Liver (tissue), 9 donors: Measurements from ENCODE around the gene FARSB. TPM values are rescaled to one million over a fixed set of nuclear protein-coding genes. Genes with fewer than 3 reads are reported as not detected.
"Not testable (repeated sequence)": the region's sequence is repeated elsewhere in the genome, so short reads cannot be mapped to it uniquely, and the experiment has no call there.

ENCODE experiments used
- DNase-seq: peaks from one replicate; pipeline ENCODE4 v3.0.0-alpha.2; 2017; ENCODE audit warnings: low spot score
- H3K27ac ChIP-seq, 2 donors: one replicate each; pipeline ENCODE4 v1.7.0; 2013; ENCODE audit warnings: inconsistent platforms in 2 of 2, low read length in 2 of 2, control low read depth in 1 of 2, low read depth in 1 of 2, mild to moderate bottlenecking in 1 of 2
- H3K27me3 ChIP-seq, 4 donors: one replicate each; pipeline versions ENCODE4 v1.6.1 to v1.7.0; 2013; ENCODE audit warnings: low read length in 3 of 4, inconsistent platforms in 1 of 4, mild to moderate bottlenecking in 1 of 4, moderate library complexity in 1 of 4; ENCODE audit not compliant: control insufficient read depth in 4 of 4, insufficient read depth in 4 of 4
- H3K36me3 ChIP-seq, 4 donors: one replicate each; pipeline versions ENCODE4 v1.6.1 to v1.7.0; 2013; ENCODE audit warnings: low read length in 3 of 4, mild to moderate bottlenecking in 3 of 4, low read depth in 1 of 4, moderate library complexity in 1 of 4; ENCODE audit not compliant: control insufficient read depth in 4 of 4, insufficient read depth in 3 of 4
- H3K4me1 ChIP-seq, 4 donors: one replicate each; pipeline versions ENCODE4 v1.6.1 to v1.7.0; 2013; ENCODE audit warnings: low read length in 3 of 4, mild to moderate bottlenecking in 3 of 4, moderate library complexity in 1 of 4; ENCODE audit not compliant: control insufficient read depth in 4 of 4, insufficient read depth in 4 of 4
- H3K4me3 ChIP-seq, 3 donors: one replicate each; pipeline versions ENCODE4 v1.6.1 to v1.7.0; 2013; ENCODE audit warnings: low read length in 3 of 3, control low read depth in 1 of 3, low read depth in 1 of 3, mild to moderate bottlenecking in 1 of 3
- H3K9ac ChIP-seq, 2 donors: one replicate each; pipeline ENCODE4 v1.7.0; 2013; ENCODE audit warnings: low read length in 2 of 2, mild to moderate bottlenecking in 2 of 2, moderate library complexity in 2 of 2, control low read depth in 1 of 2, low read depth in 1 of 2
- H3K9me3 ChIP-seq, 4 donors: one replicate each; pipeline versions ENCODE4 v1.6.1 to v1.7.0; 2013; ENCODE audit warnings: low read length in 3 of 4; ENCODE audit not compliant: control insufficient read depth in 4 of 4
- ATF3 ChIP-seq: IDR thresholded peaks from 2 replicates; pipeline ENCODE4 v1.6.1; 2016; ENCODE audit warnings: antibody characterized with exemption
- FOXA1 ChIP-seq: IDR thresholded peaks from 2 replicates; pipeline ENCODE4 v1.6.1; 2016; ENCODE audit warnings: antibody characterized with exemption
- FOXA2 ChIP-seq: IDR thresholded peaks from 2 replicates; pipeline ENCODE4 v1.6.1; 2016; ENCODE audit warnings: antibody characterized with exemption
- HNF4A ChIP-seq, 2 donors: conservative IDR thresholded peaks; 2 replicates each; pipeline ENCODE4 v1.6.1; 2016; ENCODE audit warnings: antibody characterized with exemption in 2 of 2, mild to moderate bottlenecking in 2 of 2
- HNF4G ChIP-seq: IDR thresholded peaks from 2 replicates; pipeline ENCODE4 v1.6.1; 2016; ENCODE audit warnings: antibody characterized with exemption
- JUND ChIP-seq, 2 donors: IDR thresholded peaks; 2 replicates each; pipeline ENCODE4 v1.6.1; 2016; ENCODE audit warnings: antibody characterized with exemption in 2 of 2
- NR2F2 ChIP-seq: IDR thresholded peaks from 2 replicates; pipeline ENCODE4 v1.6.1; 2016; ENCODE audit warnings: antibody characterized with exemption
- RAD21 ChIP-seq, 2 donors: IDR thresholded peaks; 2 replicates each; pipeline ENCODE4 v1.6.1; 2016; ENCODE audit warnings: antibody characterized with exemption in 2 of 2, mild to moderate bottlenecking in 2 of 2
- RXRA ChIP-seq, 2 donors: IDR thresholded peaks; 2 replicates each; pipeline ENCODE4 v1.6.1; 2017 to 2018; ENCODE audit warnings: antibody characterized with exemption in 2 of 2, mild to moderate bottlenecking in 1 of 2
- SP1 ChIP-seq: IDR thresholded peaks from 2 replicates; pipeline ENCODE4 v1.6.1; 2018; ENCODE audit warnings: antibody characterized with exemption, mild to moderate bottlenecking
- TAF1 ChIP-seq: conservative IDR thresholded peaks from 2 replicates; pipeline ENCODE4 v1.6.1; 2016; ENCODE audit warnings: antibody characterized with exemption, mild to moderate bottlenecking
- YY1 ChIP-seq: IDR thresholded peaks from 2 replicates; pipeline ENCODE4 v1.6.1; 2016; ENCODE audit warnings: antibody characterized with exemption, mild to moderate bottlenecking
- WGBS: extraction: QIAGEN DNeasy Blood & Tissue Kit; methylation state at CpG from one replicate; pipeline ENCODE4 v1.1.7; 2013; 5-methylcytosine and 5-hydroxymethylcytosine counted together
- polyA plus RNA-seq, 2 donors: library from polyadenylated mRNA; stranded (reverse) in 1 of 2; unstranded in 1 of 2; fragments of 200-250 nt in 1 of 2; fragments of >200 nt in 1 of 2; fragmentation: Nextera tagmentation in 1 of 2; extraction: Ambion mirVana in 1 of 2; gene quantifications; one replicate each; pipeline versions ENCODE4 v1.2.1 to v1.2.3, GENCODE V29; 2013 to 2015
- total RNA-seq, 2 donors: library from RNA; depleted of rRNA; stranded (reverse); fragments of >200 nt; gene quantifications; one replicate each; pipeline ENCODE4 v1.2.3, GENCODE V29; 2014
- TF ChIP-seq, protein P1 (sequence below): fragments of 150-350 bp; IDR thresholded peaks from 2 replicates; pipeline ENCODE4 v1.5.1; 2017; ENCODE audit warnings: improper control_type of control experiment, low read depth, low read length; ENCODE audit not compliant: missing input control
- TF ChIP-seq, protein P2 (sequence below): IDR thresholded peaks from 2 replicates; pipeline ENCODE4 v1.6.1; 2016; ENCODE audit warnings: antibody characterized with exemption
- TF ChIP-seq, protein P3 (sequence below): IDR thresholded peaks from 2 replicates; pipeline ENCODE4 v1.6.1; 2016; ENCODE audit warnings: antibody characterized with exemption
- donor health status: healthy.
- donor health status: healthy.
- donor health status: healthy.
- donor health status: healthy.
- donor health status: healthy.

Gene FARSB
- total and polyA plus RNA-seq, 4 donors = 5.5 to 9.7 (median 8.9) TPM

DNA sequence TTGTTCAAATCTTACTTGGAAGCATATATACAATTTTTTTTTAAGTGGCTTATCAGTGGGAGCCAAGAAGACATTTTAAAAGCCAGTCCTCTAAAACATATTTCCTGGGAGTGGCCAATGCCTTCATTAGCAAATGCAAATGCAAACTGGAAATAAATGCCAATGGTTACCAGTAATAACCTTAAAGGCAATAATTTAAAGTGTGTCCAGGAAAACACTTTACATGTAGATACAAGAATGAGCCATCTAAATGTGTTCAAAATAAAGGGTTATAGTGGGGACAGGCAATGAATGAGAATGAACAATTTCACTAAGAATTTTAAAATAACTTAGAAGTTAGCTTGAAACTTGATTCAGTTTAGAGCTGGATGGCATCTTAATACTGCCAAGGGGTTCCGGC lies 64.2 kb downstream of the FARSB start:
- H3K36me3 ChIP-seq = peaks cover 0 to 17% (median 3%) of the 10 kb centered on the region in 4 donors

DNA sequence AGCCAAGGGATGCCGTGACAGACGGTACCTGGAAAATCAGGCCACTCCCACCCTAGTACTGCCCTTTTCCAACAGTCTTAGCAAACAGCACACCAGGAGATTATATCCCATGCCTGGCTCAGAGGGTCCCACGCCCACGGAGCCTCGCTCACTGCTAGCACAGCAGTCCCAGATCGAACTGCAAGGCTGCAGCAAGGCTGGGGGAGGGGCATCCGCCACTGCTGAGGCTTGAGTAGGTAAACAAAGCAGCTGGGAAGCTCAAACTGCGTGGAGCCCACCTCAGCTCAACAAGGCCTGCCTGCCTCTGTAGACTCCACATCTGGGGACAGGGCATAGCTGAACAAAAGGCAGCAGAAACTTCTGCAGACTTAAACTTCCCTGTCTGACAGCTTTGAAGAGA lies 71.3 kb downstream of the FARSB start:
- DNase-seq, H3K9me3 ChIP-seq, H3K4me1 ChIP-seq, H3K27ac ChIP-seq, H3K27me3 ChIP-seq, H3K4me3 ChIP-seq, H3K36me3 ChIP-seq, H3K9ac ChIP-seq: not testable (repeated sequence)
- 96% methylated on average over 8 of the region's 8 CpGs for WGBS

More for the DNA sequence above, 64.2 kb downstream of the FARSB start:
- no peaks in the 10 kb centered on the region for H3K27me3 ChIP-seq
- no peak overlapping the region for H3K27ac ChIP-seq
- H3K4me1 ChIP-seq = peaks cover 0 to 10% (median 2%) of the 10 kb centered on the region in 4 donors
- TF ChIP-seq JUND (IDR thresholded peaks at IDR 0.05) = no peak
- no peak for DNase-seq
- H3K4me3 ChIP-seq = no peak overlapping the region
- no peak overlapping the region for H3K9ac ChIP-seq
- 97% methylated on average over 1 of the region's 1 CpG for WGBS
- H3K9me3 ChIP-seq = no peaks in the 10 kb centered on the region

DNA sequence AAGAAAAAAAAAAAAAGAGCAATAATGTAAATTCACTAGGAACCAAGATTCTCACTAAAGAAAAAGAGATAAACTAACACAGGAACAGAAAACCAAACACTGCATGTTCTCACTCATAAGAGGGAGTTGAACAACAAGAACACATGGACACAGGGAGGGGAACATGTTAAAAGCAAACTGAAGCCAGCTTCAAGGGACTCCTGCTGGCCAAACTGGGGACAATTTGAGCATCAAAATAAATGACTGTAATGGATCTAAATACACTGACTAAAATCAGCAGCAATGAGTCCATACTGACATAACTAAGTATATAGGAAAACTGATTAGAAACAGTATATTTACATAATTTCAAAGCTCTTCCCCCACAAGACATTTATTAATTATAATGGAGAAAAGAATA lies 73.0 kb downstream of the FARSB start:
- H3K9me3 ChIP-seq = no peaks in the 10 kb centered on the region
- H3K27me3 ChIP-seq = no peaks in the 10 kb centered on the region
- H3K9ac ChIP-seq = no peak overlapping the region
- no peak overlapping the region for H3K27ac ChIP-seq
- no peaks in the 10 kb centered on the region for H3K4me1 ChIP-seq
- H3K36me3 ChIP-seq = peaks cover 0 to 8% (median 3%) of the 10 kb centered on the region in 4 donors
- H3K4me3 ChIP-seq = no peak overlapping the region
- TF ChIP-seq, protein P1, sequence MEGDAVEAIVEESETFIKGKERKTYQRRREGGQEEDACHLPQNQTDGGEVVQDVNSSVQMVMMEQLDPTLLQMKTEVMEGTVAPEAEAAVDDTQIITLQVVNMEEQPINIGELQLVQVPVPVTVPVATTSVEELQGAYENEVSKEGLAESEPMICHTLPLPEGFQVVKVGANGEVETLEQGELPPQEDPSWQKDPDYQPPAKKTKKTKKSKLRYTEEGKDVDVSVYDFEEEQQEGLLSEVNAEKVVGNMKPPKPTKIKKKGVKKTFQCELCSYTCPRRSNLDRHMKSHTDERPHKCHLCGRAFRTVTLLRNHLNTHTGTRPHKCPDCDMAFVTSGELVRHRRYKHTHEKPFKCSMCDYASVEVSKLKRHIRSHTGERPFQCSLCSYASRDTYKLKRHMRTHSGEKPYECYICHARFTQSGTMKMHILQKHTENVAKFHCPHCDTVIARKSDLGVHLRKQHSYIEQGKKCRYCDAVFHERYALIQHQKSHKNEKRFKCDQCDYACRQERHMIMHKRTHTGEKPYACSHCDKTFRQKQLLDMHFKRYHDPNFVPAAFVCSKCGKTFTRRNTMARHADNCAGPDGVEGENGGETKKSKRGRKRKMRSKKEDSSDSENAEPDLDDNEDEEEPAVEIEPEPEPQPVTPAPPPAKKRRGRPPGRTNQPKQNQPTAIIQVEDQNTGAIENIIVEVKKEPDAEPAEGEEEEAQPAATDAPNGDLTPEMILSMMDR = no peak
- TF ChIP-seq FOXA2 (no peak), RAD21 (IDR thresholded peaks at IDR 0.05) (peak; percentile 9 to 49)
- no peak for DNase-seq

- H3K9me3 ChIP-seq = no peaks in the 10 kb centered on the region
- no peak for DNase-seq
- no peak overlapping the region for H3K9ac ChIP-seq
- 82% methylated on average over 3 of the region's 3 CpGs for WGBS
- peaks cover 0 to 8% (median 2%) of the 10 kb centered on the region in 4 donors for H3K36me3 ChIP-seq
- no peak overlapping the region for H3K27ac ChIP-seq
- no peak overlapping the region for H3K4me3 ChIP-seq
- no peaks in the 10 kb centered on the region for H3K27me3 ChIP-seq
- peaks cover 0 to 6% (median 1%) of the 10 kb centered on the region in 4 donors for H3K4me1 ChIP-seq
- TF ChIP-seq SP1 = no peak
- TF ChIP-seq RAD21 (IDR thresholded peaks at IDR 0.05) = no peak
- no peak for TF ChIP-seq ATF3
- TF ChIP-seq HNF4G = no peak
- TF ChIP-seq NR2F2 = no peak
- no peak for TF ChIP-seq TAF1
- TF ChIP-seq, protein P2, sequence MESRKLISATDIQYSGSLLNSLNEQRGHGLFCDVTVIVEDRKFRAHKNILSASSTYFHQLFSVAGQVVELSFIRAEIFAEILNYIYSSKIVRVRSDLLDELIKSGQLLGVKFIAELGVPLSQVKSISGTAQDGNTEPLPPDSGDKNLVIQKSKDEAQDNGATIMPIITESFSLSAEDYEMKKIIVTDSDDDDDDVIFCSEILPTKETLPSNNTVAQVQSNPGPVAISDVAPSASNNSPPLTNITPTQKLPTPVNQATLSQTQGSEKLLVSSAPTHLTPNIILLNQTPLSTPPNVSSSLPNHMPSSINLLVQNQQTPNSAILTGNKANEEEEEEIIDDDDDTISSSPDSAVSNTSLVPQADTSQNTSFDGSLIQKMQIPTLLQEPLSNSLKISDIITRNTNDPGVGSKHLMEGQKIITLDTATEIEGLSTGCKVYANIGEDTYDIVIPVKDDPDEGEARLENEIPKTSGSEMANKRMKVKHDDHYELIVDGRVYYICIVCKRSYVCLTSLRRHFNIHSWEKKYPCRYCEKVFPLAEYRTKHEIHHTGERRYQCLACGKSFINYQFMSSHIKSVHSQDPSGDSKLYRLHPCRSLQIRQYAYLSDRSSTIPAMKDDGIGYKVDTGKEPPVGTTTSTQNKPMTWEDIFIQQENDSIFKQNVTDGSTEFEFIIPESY = no peak
- TF ChIP-seq HNF4A (conservative IDR thresholded peaks at IDR 0.05) = no peak
- TF ChIP-seq FOXA1 = no peak
- TF ChIP-seq, protein P1 = no peak
- no peak for TF ChIP-seq YY1
- no peak for TF ChIP-seq RXRA (IDR thresholded peaks at IDR 0.05)
- TF ChIP-seq, protein P3, sequence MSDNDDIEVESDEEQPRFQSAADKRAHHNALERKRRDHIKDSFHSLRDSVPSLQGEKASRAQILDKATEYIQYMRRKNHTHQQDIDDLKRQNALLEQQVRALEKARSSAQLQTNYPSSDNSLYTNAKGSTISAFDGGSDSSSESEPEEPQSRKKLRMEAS = no peak
- TF ChIP-seq JUND (IDR thresholded peaks at IDR 0.05) = no peak
Measured at GRCh38 chr2:222577341-222577740, 78.6 kb downstream of the FARSB start.
